CD14-positive monocyte (primary cell): Measurements from ENCODE around the gene REELD1. TPM values are rescaled to one million over a fixed set of nuclear protein-coding genes. Genes with fewer than 3 reads are reported as not detected.

Experiments
- DNase-seq, 3 donors: peaks; one replicate each; pipeline ENCODE4 v3.0.0-alpha.2; 2011 to 2022
- H2AFZ ChIP-seq: 2 replicates; pipeline ENCODE4 v1.6.0; 2012; ENCODE audit warnings: mild to moderate bottlenecking, low read depth, low read length, inconsistent platforms; ENCODE audit not compliant: insufficient read depth, poor library complexity, severe bottlenecking
- H3K27ac ChIP-seq, 2 donors: 1 replicate in 1 of 2; 2 replicates in 1 of 2; pipeline ENCODE4 v1.5.1; 2012 to 2013; ENCODE audit warnings: low read length in 2 of 2, control low read depth in 1 of 2, inconsistent platforms in 1 of 2, low read depth in 1 of 2, mild to moderate bottlenecking in 1 of 2
- H3K27me3 ChIP-seq, 2 donors: one replicate each; pipeline versions ENCODE4 v1.6.0 to v1.6.1; 2011 to 2013; ENCODE audit warnings: low read length in 2 of 2; ENCODE audit not compliant: control insufficient read depth in 2 of 2, insufficient read depth in 2 of 2
- H3K36me3 ChIP-seq, 2 donors: replicated peaks in 1 of 2; 1 replicate in 1 of 2; 2 replicates in 1 of 2; pipeline versions ENCODE4 v1.5.1 to v1.6.1; 2012 to 2013; ENCODE audit warnings: low read length in 2 of 2, control low read depth in 1 of 2, inconsistent platforms in 1 of 2, mild to moderate bottlenecking in 1 of 2; ENCODE audit not compliant: insufficient read depth in 2 of 2, control insufficient read depth in 1 of 2
- H3K4me1 ChIP-seq, 2 donors: 1 replicate in 1 of 2; 2 replicates in 1 of 2; pipeline versions ENCODE4 v1.5.1 to v1.6.1; 2012 to 2013; ENCODE audit warnings: low read length in 2 of 2, control low read depth in 1 of 2, inconsistent platforms in 1 of 2, mild to moderate bottlenecking in 1 of 2, moderate library complexity in 1 of 2; ENCODE audit not compliant: insufficient read depth in 2 of 2, control insufficient read depth in 1 of 2
- H3K4me2 ChIP-seq: replicated peaks from 2 replicates; pipeline ENCODE3; 2012; ENCODE audit warnings: low read length, moderate library complexity, mild to moderate bottlenecking; ENCODE audit not compliant: poor library complexity, severe bottlenecking; ENCODE audit errors: extremely low read depth
- H3K4me3 ChIP-seq, 3 experiments: fragments of 200-600 bp in 1 of 3; sonication (generic) in 1 of 3; replicated peaks in 1 of 3; 1 replicate in 2 of 3; 2 replicates in 1 of 3; pipeline ENCODE4 v1.5.1; 2011 to 2013; ENCODE audit warnings: low read length in 3 of 3, mild to moderate bottlenecking in 3 of 3, control low read depth in 2 of 3, low read depth in 2 of 3, inconsistent platforms in 1 of 3, moderate library complexity in 1 of 3
- H3K79me2 ChIP-seq: 2 replicates; pipeline ENCODE4 v1.6.0; 2012; ENCODE audit warnings: mild to moderate bottlenecking, control low read depth, inconsistent platforms, low read length, moderate library complexity; ENCODE audit not compliant: insufficient read depth
- H3K9ac ChIP-seq: 2 replicates; pipeline ENCODE4 v1.6.0; 2017; ENCODE audit warnings: low read length, mild to moderate bottlenecking; ENCODE audit not compliant: insufficient read depth, poor library complexity, severe bottlenecking
- H3K9me3 ChIP-seq, 2 donors: replicated peaks in 1 of 2; 1 replicate in 1 of 2; 2 replicates in 1 of 2; pipeline versions ENCODE4 v1.5.1 to v1.6.1; 2012 to 2013; ENCODE audit warnings: low read length in 2 of 2, control low read depth in 1 of 2; ENCODE audit not compliant: control insufficient read depth in 1 of 2, insufficient read depth in 1 of 2
- H4K20me1 ChIP-seq: 2 replicates; pipeline ENCODE4 v1.6.0; 2012; ENCODE audit warnings: mild to moderate bottlenecking, low read length, control low read depth, moderate library complexity; ENCODE audit not compliant: insufficient read depth
- H3K27ac Mint-ChIP-seq, 7 donors: one replicate each; pipeline ENCODE4 v1.8.0; 2020; ENCODE audit warnings: mild to moderate bottlenecking in 7 of 7, mixed read lengths in 7 of 7, moderate library complexity in 6 of 7, inconsistent platforms in 2 of 7
- H3K27me3 Mint-ChIP-seq, 3 donors: one replicate each; pipeline ENCODE4 v1.8.0; 2021 to 2022; ENCODE audit warnings: low read depth in 3 of 3, mild to moderate bottlenecking in 3 of 3, mixed read lengths in 3 of 3, moderate library complexity in 3 of 3, inconsistent platforms in 1 of 3
- H3K36me3 Mint-ChIP-seq, 2 donors: one replicate each; pipeline ENCODE4 v1.8.0; 2020; ENCODE audit warnings: mixed read lengths in 2 of 2, inconsistent platforms in 1 of 2, mild to moderate bottlenecking in 1 of 2
- H3K4me1 Mint-ChIP-seq: one replicate; pipeline ENCODE4 v1.8.0; 2020; ENCODE audit warnings: mild to moderate bottlenecking, mixed read lengths
- H3K4me3 Mint-ChIP-seq, 2 donors: one replicate each; pipeline ENCODE4 v1.8.0; 2020; ENCODE audit warnings: mild to moderate bottlenecking in 2 of 2, mixed read lengths in 2 of 2, moderate library complexity in 1 of 2
- H3K9me3 Mint-ChIP-seq, 7 donors: one replicate each; pipeline ENCODE4 v1.8.0; 2020 to 2022; ENCODE audit warnings: mixed read lengths in 7 of 7, mild to moderate bottlenecking in 6 of 7, moderate library complexity in 6 of 7, inconsistent platforms in 2 of 7
- WGBS: methylation state at CpG from one replicate; pipeline ENCODE4 v1.1.5; 2013; ENCODE audit warnings: missing lambda C conversion rate; ENCODE audit not compliant: insufficient coverage; 5-methylcytosine and 5-hydroxymethylcytosine counted together
- intact Hi-C, 2 donors: fragments of 100-400 bp; cut with micrococcal nuclease; formaldehyde crosslinking; loops; one replicate each; pipeline versions ENCODE4 v1.15.0 to v1.15.1; 2023
- polyA plus RNA-seq, 3 donors: library from polyadenylated mRNA; depleted of rRNA in 1 of 3; unstranded in 2 of 3; stranded (reverse) in 1 of 3; fragments of 300-500 nt in 2 of 3; fragments of >200 nt in 1 of 3; fragmentation: Illumina TruSeq in 2 of 3; gene quantifications; 1 replicate in 2 of 3; 2 replicates in 1 of 3; pipeline ENCODE4 v1.2.3, GENCODE V29; 2012 to 2021
- TF ChIP-seq, protein P1 (sequence below): fragments of 200-600 bp; IDR thresholded peaks from one replicate; pipeline ENCODE4 v1.8.0; 2022; ENCODE audit warnings: antibody characterized with exemption, mild to moderate bottlenecking

Gene REELD1
- polyA plus RNA-seq, 3 donors = 1.5 TPM; not detected in 2

DNA sequence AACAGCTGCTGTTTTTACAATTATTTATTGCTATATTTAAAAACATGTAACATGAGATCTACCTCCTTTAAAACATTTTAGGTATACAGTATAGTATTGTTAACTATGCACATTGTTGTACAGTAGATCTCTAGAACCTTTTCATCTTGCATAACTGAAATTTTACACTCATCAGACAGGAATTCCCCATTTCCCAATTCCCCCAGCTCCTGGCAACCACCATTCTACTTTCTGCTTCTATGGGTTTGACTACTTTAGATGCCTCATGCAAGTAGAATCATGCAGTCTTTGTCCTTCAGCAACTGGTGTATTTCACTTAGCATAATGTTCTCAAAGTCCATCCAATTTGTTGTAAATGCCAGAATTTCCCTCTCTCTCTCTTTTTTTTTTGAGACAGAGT is 48.5 kb upstream of the REELD1 start:
- Mint-ChIP-seq H3K4me1 (peaks cover 2% of the 10 kb centered on the region), H3K4me3 (no peak overlapping the region), H3K9me3 (peaks cover 3 to 18% (median 14%) of the 10 kb centered on the region in 7 donors), H3K27me3 (peaks cover 0 to 1% (median 0%) of the 10 kb centered on the region in 3 donors), H3K36me3 (no peaks in the 10 kb centered on the region), H3K27ac (no peak overlapping the region)
- TF ChIP-seq, protein P1, sequence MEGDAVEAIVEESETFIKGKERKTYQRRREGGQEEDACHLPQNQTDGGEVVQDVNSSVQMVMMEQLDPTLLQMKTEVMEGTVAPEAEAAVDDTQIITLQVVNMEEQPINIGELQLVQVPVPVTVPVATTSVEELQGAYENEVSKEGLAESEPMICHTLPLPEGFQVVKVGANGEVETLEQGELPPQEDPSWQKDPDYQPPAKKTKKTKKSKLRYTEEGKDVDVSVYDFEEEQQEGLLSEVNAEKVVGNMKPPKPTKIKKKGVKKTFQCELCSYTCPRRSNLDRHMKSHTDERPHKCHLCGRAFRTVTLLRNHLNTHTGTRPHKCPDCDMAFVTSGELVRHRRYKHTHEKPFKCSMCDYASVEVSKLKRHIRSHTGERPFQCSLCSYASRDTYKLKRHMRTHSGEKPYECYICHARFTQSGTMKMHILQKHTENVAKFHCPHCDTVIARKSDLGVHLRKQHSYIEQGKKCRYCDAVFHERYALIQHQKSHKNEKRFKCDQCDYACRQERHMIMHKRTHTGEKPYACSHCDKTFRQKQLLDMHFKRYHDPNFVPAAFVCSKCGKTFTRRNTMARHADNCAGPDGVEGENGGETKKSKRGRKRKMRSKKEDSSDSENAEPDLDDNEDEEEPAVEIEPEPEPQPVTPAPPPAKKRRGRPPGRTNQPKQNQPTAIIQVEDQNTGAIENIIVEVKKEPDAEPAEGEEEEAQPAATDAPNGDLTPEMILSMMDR = no peak
- no peaks in the 10 kb centered on the region for H3K27me3 ChIP-seq
- H3K4me2 ChIP-seq = no peak overlapping the region
- no peak overlapping the region for H3K27ac ChIP-seq
- no peaks in the 10 kb centered on the region for H3K36me3 ChIP-seq
- no peak overlapping the region for H2AFZ ChIP-seq
- peaks cover 3 to 15% of the 10 kb centered on the region in 2 donors for H3K9me3 ChIP-seq
- H3K4me1 ChIP-seq = no peaks in the 10 kb centered on the region
- DNase-seq = peak in 1 of 3 donors; percentile 56
- no peak overlapping the region for H3K9ac ChIP-seq
- H3K4me3 ChIP-seq = no peak overlapping the region
- no peaks in the 10 kb centered on the region for H4K20me1 ChIP-seq
- intact Hi-C loops = no loop called here
- no peaks in the 10 kb centered on the region for H3K79me2 ChIP-seq

DNA sequence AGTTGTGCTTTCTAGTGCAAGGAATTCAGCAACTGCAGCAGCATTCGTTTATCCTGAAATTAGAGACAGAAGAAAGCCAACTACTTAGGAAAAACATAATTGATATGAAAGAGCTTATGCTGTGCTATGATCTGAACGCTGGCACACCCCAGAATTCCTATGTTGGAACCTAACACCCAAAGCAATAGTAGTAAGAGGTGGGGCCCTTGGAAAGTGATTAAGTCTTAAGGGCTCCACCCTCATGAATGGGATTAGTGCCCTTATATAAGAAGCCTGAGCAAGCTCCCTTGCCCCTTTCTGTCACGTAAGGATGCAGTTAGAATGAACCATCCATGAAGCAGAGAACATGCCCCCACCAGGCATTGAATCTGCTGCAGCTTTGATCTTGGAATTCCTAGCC is 44.2 kb upstream of the REELD1 start:
- H3K4me1 Mint-ChIP-seq = peaks cover 2% of the 10 kb centered on the region
- intact Hi-C loops = loop anchor here in 1 of 2 donors (10.0 kb wide), 1 partner anchor 75 kb away; no protein-coding TSS in a partner anchor
- no peak overlapping the region for H3K4me2 ChIP-seq
- H3K27ac ChIP-seq = no peak overlapping the region
- H2AFZ ChIP-seq = no peak overlapping the region
- no peak for DNase-seq
- TF ChIP-seq, protein P1 = no peak
- no peak overlapping the region for H3K4me3 ChIP-seq
- H4K20me1 ChIP-seq = no peaks in the 10 kb centered on the region
- H3K9me3 Mint-ChIP-seq = peaks cover 0 to 2% (median 0%) of the 10 kb centered on the region in 7 donors
- no peaks in the 10 kb centered on the region for H3K27me3 ChIP-seq
- no peak overlapping the region for H3K9ac ChIP-seq
- peaks cover 0 to 4% (median 2%) of the 10 kb centered on the region in 3 donors for H3K27me3 Mint-ChIP-seq
- H3K36me3 ChIP-seq = no peaks in the 10 kb centered on the region
- H3K4me3 Mint-ChIP-seq = no peak overlapping the region
- no peaks in the 10 kb centered on the region for H3K9me3 ChIP-seq
- WGBS = no CpG with 5 or more reads among the region's 3 CpGs
- no peak overlapping the region for H3K27ac Mint-ChIP-seq
- no peaks in the 10 kb centered on the region for H3K4me1 ChIP-seq
- no peaks in the 10 kb centered on the region for H3K79me2 ChIP-seq
- H3K36me3 Mint-ChIP-seq = no peaks in the 10 kb centered on the region
